Stimulated activated CD8-positive, alpha-beta memory T cell treated with anti-CD3 and anti-CD28 coated beads, Interleukin-7, amount 100 ng/mL, for 4 hours (primary cell): ENCODE data around the gene HP1BP3.

Source experiments
- DNase-seq, 2 donors: peaks; one replicate each; pipeline ENCODE4 v3.0.0-alpha.2; 2020; ENCODE audit warnings: low read depth in 2 of 2

Gene HP1BP3

DNA sequence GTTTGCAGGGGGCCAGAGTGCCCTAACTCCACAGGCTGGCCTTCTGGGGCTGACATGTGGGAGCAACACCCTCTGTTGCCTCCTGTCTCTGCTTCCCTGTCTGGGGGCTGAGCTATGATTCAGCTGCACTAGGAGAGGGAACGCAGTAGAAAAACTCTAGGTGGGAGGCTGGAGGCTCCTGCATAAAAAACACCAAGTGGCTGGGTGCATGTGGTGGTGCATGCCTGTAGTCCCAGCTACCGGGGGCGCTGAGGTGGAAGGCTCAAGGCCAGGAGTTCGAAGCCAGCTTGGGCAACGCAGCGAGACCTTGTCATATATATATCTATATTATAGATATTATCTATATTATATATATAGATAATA, 74.9 kb downstream of the HP1BP3 start:
- DNase-seq, result no peak

- DNase-seq, result no peak
Observed at GRCh38 chr1:20711285-20712214, 75.6 kb downstream of the HP1BP3 start.

GRCh38 chr1:20710469-20711284, 76.4 kb downstream of the HP1BP3 start:
- no peak for DNase-seq

- DNase-seq, result no peak
Observed at GRCh38 chr1:20709868-20710267, 77.2 kb downstream of the HP1BP3 start.

GRCh38 chr1:20708891-20709290, 78.2 kb downstream of the HP1BP3 start:
- DNase-seq, result no peak

DNA sequence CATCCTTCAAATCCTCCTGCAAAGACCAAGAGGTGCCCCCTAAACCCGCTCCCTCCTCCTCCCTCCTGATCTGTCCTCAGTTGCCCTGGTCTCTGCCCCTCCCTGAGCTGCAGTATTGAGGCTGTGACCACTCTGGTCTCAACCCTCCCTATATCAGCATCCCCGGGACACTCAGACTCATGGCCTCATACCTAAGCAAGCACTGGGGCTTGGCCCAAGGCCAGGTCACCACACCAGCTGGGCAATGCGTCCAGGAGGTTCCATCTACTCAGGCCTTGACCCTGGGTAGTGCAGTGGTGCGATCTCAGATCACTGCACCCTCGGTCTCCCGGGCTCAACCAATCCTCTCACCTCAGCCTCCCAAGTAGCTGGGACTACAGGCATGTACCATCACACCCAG, 79.0 kb downstream of the HP1BP3 start:
- DNase-seq, result no peak

- no peak for DNase-seq
Observed at GRCh38 chr1:20706841-20707240, 80.3 kb downstream of the HP1BP3 start.

- DNase-seq, result no peak
Observed at GRCh38 chr1:20705203-20705755, 81.8 kb downstream of the HP1BP3 start.

DNA sequence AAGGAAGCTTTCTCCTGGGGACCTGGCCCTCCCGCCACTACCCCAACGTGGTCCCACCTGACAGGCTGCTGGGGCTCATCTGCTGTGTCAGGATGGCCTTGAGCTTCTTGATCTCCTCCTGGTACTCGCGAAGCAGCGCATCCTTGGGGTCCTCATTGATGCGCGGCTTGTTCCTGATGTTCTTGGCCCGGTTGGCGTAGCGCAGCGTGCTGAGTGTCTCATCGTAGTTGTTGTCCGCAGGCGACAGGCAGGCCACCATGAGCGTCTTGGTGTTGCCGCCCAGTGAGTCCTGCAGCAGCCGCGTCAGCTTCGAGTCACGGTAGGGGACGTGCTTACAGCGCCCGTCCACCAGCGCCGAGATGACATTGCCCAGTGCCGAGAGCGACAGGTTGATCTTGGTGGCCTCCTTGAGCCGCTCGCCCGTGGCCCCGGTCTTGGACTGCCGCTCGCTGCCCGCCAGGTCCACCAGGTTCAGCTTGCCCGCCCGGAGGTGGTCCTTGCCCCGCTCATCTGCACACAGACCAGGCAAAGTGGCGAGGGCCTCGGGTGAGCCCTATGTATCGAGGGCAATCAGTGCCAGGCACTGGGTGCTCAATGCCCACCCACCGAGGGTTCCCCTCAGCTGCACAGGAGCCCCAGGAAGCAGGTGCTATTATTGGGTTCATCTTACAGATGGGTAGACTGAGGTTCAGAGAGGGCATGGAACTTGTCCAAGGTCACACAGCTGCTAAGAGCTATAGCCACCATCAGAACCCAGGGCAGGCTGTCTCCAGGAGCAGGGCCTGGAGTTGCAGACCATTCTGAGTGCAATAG, 82.5 kb downstream of the HP1BP3 start:
- DNase-seq, result no peak

DNA sequence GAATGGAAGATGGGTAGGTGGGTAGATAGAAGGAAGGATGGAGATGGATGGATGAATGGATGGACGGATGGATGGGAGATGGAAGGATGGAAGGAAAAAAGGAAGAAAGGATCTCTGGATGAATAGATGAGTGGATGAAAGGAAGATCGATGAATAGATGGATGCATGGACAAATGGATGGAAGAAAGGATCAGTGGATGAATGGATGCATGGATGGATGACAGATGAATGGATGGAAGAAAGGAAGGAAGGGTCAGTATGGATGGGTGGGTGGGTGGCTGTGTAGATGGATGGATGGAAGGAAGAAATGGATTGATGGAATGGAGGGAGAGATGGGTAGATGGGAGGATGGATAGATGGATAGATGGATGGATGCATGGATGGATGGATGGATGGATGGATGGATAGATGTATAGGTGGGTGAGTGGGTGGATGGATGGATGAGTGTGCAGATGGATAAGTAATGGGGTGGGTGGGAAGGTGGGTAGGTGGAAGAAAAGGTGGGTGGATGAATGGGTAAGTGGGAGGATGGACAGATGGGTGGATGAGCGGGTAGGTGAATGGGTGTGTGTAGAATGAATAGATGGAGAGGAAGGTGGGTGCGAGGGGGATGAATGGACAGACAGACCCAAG, 83.9 kb downstream of the HP1BP3 start:
- no peak for DNase-seq

GRCh38 chr1:20702416-20702815, 84.7 kb downstream of the HP1BP3 start:
- no peak for DNase-seq

DNA sequence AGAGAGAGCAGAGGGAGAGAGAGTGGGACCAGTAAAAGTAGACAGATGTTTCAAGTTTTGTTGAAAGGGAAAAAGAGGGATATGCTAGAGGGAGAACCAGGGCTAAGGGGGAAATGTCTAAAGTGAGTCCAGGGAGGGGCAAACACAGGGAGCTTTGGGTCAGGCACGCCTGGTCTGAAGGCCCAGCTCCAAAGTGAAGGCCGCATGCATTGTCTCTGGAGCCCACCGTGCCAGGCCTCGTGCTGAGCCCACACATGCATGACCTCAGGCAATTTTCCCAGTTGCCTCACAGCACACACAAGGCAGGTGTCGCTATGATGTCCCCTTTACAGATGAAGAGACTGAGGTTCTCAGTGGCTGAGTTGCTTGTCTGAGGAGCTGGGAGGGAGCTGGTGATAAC, 85.3 kb downstream of the HP1BP3 start:
- DNase-seq, result no peak

- DNase-seq, result no peak
Observed at GRCh38 chr1:20701446-20701845, 85.7 kb downstream of the HP1BP3 start.

DNA sequence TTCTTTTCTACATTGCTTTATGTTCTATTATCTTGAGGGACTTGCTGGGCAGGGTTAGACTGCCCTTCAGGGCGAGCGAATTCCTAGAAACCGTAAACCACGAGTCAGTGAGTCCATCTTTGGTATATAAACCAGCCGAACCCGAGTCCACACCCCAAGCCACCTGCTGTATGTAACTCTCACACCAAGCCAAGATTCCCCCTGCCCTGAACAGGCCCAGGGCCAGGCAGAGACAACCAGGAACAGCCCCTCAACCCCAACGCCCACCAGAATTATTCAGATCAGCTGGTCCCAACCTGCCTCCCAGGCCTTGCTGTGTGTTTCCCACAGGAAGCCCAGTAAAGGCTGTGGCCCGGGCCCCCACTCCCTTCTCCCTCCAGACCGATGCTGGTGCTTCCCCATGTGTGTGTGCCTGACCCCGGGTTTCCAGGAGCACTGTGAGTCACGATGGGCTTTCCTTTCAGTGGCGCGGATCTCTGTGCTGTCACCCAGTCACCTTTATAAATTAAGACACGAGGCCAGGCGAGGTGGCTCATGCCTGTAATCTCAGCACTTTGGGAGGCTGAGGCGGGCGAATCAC, 86.4 kb downstream of the HP1BP3 start:
- DNase-seq, result no peak

- no peak for DNase-seq
Observed at GRCh38 chr1:20699558-20699957, 87.5 kb downstream of the HP1BP3 start.

DNA sequence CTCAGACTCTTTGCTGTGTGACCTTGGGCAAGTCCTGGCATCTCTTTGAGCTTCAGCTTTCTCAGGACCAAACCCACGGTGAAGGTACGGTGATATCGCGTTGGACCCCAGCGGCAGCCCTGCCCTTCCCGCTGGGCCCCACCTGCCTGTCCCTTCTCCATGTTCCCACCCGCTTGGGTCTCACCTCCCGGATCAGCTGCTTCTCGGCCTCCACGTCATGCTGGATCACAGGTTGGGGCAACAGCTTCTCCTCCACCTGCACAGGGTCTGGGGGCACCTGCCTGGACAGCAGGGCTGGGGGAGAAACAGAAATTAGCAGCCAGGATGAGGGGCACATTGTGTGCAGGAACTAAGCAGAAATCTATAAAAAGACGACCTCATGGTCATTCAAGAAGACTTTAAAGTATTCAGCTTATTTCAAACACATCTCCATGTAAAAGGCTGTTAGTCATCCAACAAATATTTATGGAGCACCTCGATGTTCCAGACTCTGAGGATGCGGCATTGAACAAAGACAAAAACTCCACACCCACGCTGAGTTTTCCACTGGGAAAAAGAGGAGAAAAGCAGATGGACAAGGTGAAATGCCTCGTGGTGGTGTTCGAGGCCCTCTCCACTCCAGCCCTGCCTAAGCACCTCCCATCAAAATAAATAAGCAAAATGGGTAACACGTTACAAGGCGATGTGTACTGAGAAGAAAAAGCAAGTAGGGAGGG, 88.8 kb downstream of the HP1BP3 start:
- no peak for DNase-seq

DNA sequence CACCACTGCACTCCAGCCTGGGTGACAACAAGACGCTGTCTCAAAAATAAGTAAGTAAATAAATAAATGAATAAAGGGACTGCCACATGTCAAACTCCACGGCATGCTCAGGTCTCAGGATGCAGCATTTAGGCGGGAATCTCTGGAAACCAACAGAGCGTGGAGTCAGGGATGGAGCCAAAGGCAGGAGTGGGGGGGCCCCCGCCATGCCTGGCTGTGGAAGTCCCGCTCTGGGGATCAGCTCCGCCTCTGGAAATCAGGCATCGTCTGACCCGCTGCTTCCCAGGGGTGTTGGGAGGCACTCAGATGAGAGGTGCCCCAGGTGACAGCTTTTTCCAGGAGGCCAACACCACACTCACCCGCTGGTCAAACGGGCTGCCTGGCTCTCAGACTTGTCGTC, 89.5 kb downstream of the HP1BP3 start:
- no peak for DNase-seq

GRCh38 chr1:20696397-20697333, 90.4 kb downstream of the HP1BP3 start:
- DNase-seq, result peak; percentile 30 to 50

GRCh38 chr1:20695515-20695914, 91.6 kb downstream of the HP1BP3 start:
- DNase-seq, result no peak
